Measurements from ENCODE around the gene PHAF1. TPM values are rescaled to one million over a fixed set of nuclear protein-coding genes. Genes with fewer than 3 reads are reported as not detected.
A peak's percentile ranks its signal among the peaks of the same experiment; 100 is the strongest.

PHAF1 gene
- total RNA-seq, 1 donor from 2014 or later: 12.1 TPM

DNA sequence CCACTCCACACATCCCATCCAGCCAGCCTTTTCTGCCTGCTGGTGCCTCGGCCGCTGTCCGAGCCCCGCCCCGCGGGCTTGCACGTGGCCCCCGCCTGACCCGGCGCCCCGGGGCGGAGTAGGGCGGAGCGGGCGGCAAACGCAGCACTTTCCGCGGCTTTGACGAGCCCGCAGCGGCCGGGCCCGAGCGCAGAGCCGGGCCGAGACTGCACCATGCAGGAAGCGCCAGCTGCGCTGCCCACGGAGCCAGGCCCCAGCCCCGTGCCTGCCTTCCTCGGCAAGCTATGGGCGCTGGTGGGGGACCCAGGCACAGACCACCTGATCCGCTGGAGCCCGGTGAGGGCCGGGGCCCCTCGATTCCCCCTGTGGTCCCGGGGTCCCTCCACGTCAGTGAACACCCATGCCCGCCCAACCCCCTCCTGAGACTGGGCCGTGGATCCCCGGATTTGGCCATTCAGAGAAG lies 54.9 kb downstream of the PHAF1 start, which contains the start of gene HSF4:
Gene HSF4 (plus strand): TSS at position 147 of the 463 bp plus-strand sequence. CDS start 67 bp downstream, at position 214.
- ATAC-seq: peak; percentile 27

DNA sequence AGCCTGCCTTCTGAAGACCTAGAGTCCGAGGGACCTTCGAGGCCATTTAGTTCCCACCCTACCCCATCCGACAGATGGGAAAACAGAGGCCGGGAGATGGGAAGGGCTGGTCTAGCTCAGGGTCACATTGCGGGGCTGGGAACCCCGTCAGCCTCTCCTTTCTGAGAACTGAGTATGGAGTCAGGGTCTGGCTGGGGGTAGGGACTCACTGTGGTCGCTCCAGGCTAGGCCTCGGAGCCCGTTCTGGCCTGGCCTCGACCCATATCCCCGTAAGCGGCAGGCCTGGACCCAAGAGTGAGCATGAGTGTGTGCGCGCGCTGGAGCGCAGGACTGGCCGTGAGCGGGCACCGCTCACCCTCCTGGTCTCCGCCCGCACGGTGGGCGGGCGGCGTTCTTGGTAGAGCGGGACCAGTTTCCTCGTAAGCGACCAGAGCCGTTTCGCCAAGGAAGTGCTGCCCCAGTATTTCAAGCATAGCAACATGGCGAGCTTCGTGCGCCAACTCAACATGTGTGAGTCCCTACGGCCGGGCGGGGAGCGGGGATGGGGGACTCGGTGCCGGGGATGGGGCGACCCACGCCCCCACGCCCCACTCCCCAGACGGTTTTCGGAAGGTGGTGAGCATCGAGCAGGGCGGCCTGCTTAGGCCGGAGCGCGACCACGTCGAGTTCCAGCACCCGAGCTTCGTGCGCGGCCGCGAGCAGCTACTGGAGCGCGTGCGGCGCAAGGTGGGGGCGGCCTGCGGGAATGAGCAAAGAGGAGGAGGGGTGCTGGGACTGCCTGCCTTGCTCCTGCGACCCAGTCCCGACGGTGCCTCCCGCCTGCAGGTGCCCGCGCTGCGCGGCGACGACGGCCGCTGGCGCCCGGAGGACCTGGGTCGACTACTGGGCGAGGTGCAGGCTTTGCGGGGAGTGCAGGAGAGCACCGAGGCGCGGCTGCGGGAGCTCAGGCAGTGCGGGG lies 55.7 kb downstream of the PHAF1 start:
- ATAC-seq: no peak

DNA sequence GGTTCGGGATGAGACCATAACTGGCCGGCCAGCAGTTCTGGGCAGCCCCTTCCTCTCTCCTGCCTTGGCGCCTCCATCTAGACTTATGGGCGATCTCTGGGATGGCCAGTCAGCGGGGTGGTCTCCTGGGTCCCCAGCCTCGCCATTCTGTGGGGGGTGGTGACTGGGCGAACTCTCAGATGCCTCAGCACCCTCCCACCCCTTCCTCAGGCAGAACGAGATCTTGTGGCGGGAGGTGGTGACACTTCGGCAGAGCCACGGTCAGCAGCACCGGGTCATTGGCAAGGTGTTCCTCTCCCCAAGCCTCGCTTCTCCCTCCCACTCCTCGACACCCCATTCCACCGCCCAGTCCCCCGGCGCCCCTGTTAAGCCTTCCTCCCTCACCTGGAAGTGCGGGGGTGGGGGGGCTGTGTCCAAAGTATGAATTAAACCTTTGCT lies 56.4 kb downstream of the PHAF1 start:
- no peak for ATAC-seq

DNA sequence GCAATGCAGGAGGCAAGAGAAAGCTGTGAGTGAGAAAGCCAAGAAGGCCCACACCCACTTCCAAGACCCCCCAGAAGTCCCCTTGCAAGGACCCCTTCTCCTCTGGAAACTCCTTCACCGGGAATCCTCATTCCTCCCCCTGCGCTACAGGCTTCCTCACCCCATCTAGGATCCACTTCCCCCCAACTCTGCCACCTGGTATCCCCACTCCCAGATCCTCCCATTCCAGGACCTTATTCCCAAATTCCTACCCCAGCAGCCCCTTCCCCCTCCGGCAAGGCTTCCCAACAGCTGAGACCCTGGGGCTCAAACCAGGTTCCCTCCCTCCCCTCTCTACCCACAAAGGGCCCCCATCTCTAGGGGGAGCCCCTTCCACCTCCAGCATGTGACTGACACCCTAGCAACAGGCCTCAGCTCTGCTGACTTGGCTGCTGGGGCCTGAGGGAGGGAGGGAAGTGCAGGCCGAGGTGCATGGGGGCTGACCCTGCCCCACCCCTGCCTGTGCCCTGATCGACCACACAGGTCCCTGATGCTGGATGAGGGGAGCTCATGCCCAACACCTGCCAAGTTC lies 56.9 kb downstream of the PHAF1 start:
- ATAC-seq: no peak

DNA sequence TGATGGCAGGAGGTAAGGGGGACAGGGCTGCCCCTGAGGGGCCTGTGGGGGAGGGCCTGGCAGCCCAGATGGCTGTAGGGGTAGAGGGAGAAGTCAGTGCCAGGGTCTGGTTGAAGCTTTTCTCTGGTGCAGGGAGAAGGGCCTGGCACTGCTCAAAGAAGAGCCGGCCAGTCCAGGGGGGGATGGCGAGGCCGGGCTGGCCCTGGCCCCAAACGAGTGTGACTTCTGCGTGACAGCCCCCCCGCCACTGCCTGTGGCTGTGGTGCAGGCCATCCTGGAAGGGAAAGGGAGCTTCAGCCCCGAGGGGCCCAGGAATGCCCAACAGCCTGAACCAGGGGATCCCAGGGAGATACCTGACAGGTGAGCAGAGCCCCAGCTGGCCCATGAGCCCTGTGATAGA lies 57.8 kb downstream of the PHAF1 start:
- ATAC-seq: no peak

DNA sequence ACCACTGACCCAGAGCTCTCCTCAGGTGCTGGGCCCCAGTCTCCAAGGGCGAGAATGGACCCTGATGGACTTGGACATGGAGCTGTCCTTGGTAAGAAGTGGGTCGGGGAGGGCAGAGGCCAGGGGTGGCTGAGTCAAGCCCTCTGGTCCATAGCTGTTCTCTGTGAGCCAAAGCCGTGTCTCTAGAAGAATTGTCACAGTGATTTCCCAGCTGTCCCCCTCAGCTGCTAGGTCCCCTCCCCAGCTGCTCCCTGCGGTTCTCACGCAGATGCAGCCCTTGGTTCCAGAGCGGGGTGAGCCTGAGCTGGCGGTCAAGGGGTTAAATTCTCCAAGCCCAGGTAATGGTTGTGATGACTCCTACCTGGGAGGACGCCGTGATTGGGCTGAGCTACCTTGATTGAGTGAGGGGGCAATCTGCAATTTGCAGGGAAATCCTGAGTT lies 59.3 kb downstream of the PHAF1 start:
- ATAC-seq: no peak

DNA sequence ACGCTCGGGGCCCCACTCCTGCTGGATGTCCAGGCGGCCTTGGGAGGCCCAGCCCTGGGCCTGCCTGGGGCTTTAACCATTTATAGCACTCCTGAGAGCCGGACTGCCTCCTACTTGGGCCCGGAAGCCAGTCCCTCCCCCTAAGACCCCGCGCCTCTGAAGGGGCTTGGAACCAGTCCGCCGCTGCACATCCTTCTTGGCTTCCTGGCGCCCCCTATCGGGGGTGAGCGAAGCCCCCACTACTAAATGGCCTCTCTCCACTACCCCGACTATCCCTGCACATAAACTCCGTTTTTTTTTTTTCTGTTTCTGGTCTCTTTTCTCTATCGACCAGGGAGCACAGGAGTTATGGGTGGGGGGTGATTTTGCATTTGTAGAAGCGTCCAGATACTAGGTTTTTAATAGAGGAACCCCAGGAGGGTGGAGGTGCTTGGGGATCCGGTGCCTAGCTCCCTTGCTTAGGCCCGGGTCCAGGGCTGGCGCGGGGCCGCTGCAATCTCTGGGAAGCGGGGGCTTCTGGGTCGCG lies 60.0 kb downstream of the PHAF1 start:
- no peak for ATAC-seq

DNA sequence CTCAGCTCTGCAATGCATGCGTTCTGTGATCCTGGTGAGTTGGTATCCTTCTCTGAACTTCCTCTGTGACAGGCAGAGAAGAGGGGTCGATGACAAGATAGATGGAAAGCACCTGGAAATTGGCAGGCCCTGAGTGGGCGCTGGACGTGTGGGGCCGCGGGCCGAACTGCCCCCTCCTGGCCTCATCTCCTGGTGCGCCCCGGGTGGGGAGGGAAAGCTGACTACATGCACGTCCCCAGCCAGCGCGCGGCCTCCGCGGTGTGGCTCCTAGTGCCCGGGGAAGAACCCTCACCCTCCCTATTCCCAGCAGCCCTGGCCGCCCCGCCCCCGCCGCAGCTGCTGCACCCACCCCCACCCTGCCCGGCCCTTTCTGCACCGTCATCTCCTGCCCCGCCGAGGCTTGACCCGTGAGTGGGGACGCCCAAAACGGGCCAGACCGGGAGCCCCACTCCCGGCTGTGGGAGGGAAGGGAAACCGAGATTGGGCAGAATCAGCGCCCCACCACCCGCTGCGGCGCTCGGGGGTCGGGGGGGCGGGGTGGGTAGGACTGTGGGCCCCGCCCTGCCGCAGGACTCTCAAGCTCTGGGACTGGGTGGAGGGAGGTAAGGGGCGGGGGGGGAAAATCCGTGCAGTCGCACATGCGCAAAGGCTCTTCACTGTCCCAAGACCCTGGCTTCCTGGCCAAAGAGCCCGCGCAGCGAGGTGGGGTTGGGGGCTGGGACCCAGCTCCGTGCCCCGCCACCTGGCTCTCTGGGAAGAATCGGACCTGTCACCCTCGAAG lies 60.6 kb downstream of the PHAF1 start, which contains the start of gene NOL3:
Gene NOL3 (plus strand): TSS at position 371 of the 781 bp plus-strand sequence.
- peak; percentile 67 for ATAC-seq

DNA sequence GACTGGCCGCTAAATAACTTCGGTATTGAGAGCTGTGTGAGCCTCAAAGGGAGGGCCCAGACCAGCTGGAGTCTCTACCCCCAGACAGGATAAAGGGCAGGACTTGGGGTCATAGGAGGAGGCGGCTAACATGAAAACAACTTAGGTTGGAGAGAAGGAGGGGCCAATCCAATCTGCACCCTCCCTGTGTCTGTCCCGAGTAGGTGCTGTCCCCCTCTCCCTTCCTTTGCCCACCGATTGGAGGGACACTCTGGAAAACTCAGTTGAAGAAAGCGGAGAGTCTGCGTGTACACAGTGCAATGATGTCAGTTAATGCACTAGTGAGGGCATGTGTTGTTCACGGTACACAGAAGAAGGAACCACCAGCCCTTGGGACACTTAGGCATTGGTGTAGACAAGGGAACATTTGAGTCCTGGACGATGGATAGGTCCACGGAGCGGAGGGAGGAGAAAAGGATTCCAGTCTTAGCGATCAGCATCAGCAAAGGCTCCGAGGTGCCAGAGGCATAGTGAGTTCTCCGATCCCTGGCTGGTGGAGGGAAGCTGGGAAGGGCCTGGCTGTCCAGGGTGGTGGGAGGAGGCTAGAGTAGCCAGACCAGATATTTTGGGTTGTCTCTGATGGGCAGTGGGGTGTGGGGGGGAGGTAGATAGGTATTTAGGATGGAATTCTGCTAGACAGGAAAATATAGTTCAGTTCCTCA lies 61.4 kb downstream of the PHAF1 start:
- ATAC-seq: no peak

DNA sequence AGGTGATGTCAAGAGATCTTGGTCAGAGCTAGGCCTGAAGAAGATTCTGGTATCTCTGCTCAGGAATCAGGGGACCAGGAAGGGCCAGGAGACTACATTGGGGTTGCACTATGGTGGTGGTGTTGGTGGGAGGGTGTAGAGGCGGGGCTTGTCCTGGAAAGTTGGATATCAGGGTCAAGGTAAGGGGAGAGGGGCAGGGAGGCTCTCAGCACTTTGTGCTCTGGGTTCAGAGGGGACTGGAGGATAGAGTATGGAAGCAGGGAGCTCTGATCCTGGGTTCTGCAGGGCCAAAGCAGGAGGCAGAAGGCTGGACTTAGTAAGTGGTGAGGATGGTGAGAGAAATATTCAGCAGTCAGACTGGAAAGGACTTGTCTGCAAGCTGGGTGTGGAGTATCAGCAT lies 63.6 kb downstream of the PHAF1 start:
- ATAC-seq: no peak

DNA sequence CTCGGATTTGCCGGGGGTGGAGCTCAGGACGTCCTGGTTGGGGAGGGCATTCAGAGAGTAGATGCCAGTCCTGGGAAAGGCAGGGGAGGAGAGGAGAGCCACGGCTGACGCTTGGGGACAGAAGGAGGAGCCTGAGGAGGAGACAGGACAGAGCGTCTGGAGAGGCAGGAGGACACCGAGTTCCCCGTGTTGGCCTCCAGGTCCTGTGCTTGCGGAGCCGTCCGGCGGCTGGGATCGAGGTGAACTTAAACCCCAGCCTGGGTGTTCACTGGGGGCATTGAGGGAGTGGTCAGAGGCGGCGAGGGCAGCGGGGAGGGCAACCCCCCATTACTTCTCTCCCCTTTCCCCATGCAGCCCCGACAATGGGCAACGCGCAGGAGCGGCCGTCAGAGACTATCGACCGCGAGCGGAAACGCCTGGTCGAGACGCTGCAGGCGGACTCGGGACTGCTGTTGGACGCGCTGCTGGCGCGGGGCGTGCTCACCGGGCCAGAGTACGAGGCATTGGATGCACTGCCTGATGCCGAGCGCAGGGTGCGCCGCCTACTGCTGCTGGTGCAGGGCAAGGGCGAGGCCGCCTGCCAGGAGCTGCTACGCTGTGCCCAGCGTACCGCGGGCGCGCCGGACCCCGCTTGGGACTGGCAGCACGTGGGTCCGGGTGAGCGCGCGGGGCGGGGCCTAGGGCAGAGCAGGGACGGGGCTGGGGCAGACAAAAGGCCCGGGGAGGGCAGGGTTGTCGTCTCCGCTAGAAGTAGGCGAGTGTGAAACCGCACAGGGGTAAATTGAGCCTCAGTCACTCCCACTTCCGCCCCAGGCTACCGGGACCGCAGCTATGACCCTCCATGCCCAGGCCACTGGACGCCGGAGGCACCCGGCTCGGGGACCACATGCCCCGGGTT lies 64.3 kb downstream of the PHAF1 start:
- peak; percentile 79 for ATAC-seq

DNA sequence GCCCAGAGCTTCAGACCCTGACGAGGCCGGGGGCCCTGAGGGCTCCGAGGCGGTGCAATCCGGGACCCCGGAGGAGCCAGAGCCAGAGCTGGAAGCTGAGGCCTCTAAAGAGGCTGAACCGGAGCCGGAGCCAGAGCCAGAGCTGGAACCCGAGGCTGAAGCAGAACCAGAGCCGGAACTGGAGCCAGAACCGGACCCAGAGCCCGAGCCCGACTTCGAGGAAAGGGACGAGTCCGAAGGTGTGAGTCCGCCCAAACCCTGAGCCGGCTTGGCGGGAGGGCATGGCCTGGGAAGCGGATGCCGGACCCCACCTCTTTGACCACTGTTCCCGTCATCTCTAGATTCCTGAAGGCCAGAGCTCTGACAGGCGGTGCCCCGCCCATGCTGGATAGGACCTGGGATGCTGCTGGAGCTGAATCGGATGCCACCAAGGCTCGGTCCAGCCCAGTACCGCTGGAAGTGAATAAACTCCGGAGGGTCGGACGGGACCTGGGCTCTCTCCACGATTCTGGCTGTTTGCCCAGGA lies 65.0 kb downstream of the PHAF1 start:
- no peak for ATAC-seq

DNA sequence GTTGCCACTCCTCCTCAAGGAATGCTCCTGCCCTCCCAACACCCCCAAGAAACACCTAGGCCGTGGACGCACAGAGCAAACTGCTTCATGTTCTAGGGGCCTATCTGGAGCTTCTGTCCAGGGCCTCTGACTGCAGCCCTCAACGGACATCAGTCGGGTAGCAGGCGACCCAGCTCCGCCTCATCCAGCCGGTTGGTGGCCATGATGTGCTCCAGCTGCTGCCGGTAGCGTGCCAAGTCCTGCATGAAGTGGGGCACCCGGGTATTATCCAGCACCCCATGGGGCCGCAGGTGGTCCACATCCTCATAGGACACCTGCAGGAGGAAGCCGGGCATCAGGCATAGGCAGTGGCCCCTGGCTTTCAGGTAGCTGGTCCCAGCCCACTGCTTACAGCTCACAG lies 66.9 kb downstream of the PHAF1 start:
- ATAC-seq: no peak

DNA sequence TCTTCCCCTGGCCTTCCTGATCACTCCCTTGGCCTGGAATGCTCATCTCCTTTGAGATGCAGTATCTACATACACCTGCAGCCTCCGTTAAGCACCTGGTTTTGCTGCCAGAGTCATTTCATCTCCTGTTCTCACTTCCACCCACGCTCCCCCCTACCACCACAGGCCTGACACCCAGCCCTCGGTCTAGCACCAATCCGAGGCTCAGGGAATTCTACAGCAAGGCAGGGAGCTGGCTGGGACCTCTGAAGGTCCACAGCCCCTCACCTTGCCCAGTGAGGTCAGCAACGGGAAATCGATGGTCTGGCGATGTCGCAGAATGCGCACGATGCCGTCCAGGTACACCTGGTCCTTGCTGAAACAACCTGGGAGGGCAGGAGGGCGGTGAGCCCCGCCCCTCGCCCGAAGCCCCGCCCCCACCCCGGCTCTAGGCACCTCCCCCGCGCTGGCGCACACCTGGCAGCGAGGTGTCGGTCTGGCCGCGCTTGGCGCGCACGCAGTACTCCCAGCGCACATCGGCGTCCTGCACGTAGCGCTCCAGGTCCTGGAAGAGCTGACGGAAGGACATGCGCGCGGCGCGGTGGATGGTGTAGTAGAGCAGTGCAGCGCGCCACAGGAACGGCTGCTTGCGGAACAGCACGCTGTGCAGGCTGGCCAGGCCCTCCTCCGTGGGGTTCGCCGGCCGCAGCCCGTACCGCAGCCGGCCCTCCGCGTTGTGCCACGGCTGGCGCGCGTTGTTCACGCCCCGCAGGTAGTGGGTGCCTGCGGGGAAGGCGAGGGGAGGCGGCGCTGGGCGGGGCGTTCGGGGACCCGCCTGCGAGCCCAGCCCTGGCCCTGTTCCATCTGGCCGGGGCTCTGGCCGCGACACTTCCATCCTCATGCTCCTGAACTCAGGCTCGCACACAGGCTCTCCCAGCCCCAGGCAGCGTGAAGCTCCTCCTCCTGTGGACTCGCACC lies 68.3 kb downstream of the PHAF1 start:
- ATAC-seq: peak; percentile 70

DNA sequence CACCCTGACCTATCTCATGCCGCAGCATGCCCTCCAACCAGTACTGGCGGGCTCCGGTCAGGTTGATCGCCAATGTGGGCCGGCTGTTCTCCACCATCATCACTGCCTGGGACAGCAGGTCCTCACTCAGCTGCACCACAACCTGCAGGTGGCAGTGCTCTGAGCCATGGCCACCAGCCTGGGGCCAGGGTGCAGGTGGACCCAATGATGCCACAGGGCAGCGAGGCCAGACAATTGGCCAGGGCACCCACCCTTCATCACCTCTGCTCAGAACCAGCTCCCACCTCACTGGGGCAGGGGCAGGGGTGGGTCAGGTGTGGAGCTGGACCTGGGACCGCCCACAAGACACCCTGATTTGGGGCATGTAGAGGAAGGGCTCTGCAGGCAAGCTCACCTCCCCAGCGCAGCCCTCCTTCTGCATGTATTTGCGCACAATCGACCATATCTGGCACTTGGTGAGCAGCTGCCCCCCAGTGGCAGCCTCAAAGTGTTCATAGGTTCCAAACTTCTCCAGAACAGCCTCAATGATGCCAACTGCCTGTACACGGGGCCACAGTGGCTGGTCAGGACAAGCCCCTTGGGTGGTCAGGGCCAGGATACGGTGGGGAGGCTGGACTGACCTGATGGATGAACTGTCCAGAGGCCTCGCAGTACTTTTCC lies 69.8 kb downstream of the PHAF1 start:
- ATAC-seq: peak; percentile 3

DNA sequence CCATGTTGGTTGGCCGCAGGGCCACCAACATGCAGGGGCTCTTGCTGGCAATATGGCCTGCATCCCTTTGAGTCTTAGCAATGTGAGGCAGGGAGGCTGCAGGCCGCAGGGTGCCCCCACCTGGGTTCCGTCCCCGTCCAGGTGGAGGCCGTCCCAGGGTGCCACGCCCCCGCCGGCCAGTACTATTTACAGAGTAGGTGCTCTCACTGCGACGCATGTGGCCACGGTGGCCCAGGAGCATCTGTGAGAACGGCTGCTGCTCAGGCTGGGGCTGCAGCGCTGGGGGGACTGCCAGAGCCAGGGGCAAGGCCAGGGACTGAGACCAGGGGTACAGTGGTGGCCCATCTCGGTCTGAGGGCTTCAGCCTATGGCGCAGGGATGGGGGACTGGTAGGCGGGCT lies 70.4 kb downstream of the PHAF1 start:
- no peak for ATAC-seq

DNA sequence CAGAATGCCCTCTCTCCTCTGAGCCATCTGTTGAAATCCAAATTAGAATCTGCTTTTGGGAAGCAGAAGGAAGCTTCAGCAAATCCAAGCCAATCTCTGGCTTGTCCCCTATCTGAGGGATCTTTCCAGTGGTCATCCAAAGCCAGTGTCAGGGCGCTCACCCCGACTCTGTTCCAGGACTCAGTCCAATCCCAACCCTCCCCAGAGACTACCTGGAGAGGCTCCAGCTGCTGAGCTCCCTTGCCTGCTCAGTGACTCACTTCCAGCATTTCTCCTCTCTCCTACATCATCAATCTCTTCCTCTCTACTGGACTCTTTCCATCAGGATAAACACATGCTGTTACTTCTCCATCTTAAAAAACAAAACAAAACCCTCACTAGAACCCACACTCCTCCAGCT lies 71.6 kb downstream of the PHAF1 start:
- ATAC-seq: no peak

DNA sequence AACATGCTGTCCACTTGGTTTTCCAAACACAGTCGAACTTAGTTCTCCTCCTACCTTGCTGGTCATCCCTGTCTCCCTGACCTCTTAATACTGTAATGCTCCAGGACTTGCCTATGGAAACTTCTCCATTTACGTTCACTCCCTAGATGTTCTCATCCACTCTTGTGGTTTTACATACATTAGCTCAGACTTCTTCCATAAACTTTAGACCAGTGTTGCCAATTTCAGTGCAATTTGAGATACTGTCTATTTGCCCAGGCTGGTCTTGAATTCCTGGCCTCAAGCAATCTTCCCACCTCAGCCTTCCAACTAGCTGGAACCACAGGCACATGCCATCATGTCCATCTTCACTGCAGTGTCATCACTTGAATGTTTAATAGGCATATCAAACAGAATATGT lies 72.5 kb downstream of the PHAF1 start:
- no peak for ATAC-seq

DNA sequence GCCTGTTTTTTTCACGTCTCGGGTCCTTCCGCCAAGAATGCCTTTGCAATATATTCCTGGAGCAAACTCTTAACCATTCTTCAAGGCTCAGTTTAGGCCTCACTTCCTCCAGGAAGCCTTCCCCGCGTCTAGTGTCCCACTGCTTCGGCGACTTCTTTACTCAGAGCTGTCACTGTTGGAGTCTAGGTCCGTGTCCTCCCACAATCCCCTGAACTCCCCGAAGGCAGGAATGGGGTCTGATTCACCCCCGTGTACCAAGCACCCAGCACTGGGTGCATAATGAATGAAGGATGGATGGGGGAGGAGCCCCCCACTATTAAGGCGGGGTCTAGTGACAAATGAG lies 73.5 kb downstream of the PHAF1 start:
- no peak for ATAC-seq
